Suprapubic skin (tissue), 4 donors: Measurements from ENCODE around the gene PRKRA.

Source experiments
- EP300 ChIP-seq: sonication (generic); formaldehyde crosslinking; IDR thresholded peaks from one replicate; pipeline ENCODE4 v1.6.1; 2017; ENCODE audit warnings: antibody characterized with exemption
- POLR2A ChIP-seq, 2 donors: fragments of 450-650 bp; IDR thresholded peaks; one replicate each; pipeline ENCODE4 v1.6.1; 2017; ENCODE audit warnings: antibody characterized with exemption in 2 of 2, mild to moderate bottlenecking in 2 of 2, moderate library complexity in 2 of 2
- POLR2AphosphoS5 ChIP-seq, 3 donors: sonication (generic); formaldehyde crosslinking; IDR thresholded peaks; one replicate each; pipeline ENCODE4 v1.6.1; 2017; ENCODE audit warnings: antibody characterized with exemption in 3 of 3
- TF ChIP-seq, protein P1 (sequence below), 2 donors: fragments of 200-600 bp in 1 of 2; fragments of 450-650 bp in 1 of 2; sonication (generic) in 1 of 2; IDR thresholded peaks; one replicate each; pipeline ENCODE4 v1.5.1; 2016 to 2019; ENCODE audit warnings: antibody characterized with exemption in 2 of 2, mild to moderate bottlenecking in 1 of 2, moderate library complexity in 1 of 2

DNA sequence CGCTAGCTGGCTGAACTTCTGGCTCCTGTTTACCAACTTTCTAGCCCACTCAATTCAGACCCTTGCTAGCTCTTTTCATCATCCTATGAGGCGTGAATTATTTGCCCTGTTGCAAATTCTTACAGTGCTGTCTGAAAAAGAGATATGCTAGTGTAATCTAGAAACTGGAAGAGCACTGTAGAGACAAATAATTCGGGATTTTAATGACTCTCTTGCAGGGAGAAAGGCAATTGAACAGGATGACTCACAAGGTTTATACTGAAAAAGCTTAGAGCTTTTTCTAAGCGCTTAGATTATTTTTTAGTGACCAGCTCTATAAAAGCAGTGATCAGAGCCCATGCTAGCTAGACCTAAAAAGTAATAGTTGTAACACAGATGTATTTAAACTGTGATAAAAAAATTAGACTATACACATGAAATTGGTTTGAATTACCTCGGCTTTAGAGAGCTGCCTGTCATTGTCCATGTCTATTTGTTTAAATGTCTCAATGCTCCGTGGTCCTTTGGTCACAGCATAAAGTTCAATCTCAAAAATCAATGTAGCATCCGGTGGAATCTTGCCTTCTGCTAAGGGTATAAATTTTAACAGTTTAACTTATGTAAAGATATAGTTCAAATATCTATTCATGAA is 18.4 kb upstream of the PRKRA start:
- TF ChIP-seq, protein P1, sequence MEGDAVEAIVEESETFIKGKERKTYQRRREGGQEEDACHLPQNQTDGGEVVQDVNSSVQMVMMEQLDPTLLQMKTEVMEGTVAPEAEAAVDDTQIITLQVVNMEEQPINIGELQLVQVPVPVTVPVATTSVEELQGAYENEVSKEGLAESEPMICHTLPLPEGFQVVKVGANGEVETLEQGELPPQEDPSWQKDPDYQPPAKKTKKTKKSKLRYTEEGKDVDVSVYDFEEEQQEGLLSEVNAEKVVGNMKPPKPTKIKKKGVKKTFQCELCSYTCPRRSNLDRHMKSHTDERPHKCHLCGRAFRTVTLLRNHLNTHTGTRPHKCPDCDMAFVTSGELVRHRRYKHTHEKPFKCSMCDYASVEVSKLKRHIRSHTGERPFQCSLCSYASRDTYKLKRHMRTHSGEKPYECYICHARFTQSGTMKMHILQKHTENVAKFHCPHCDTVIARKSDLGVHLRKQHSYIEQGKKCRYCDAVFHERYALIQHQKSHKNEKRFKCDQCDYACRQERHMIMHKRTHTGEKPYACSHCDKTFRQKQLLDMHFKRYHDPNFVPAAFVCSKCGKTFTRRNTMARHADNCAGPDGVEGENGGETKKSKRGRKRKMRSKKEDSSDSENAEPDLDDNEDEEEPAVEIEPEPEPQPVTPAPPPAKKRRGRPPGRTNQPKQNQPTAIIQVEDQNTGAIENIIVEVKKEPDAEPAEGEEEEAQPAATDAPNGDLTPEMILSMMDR (IDR thresholded peaks at IDR 0.05) = no peak
- TF ChIP-seq EP300 = no peak
- no peak for TF ChIP-seq POLR2AphosphoS5 (IDR thresholded peaks at IDR 0.05)
- TF ChIP-seq POLR2A (IDR thresholded peaks at IDR 0.05) = no peak
